ENCODE data around the gene CHRNA7.

Gene CHRNA7

DNA sequence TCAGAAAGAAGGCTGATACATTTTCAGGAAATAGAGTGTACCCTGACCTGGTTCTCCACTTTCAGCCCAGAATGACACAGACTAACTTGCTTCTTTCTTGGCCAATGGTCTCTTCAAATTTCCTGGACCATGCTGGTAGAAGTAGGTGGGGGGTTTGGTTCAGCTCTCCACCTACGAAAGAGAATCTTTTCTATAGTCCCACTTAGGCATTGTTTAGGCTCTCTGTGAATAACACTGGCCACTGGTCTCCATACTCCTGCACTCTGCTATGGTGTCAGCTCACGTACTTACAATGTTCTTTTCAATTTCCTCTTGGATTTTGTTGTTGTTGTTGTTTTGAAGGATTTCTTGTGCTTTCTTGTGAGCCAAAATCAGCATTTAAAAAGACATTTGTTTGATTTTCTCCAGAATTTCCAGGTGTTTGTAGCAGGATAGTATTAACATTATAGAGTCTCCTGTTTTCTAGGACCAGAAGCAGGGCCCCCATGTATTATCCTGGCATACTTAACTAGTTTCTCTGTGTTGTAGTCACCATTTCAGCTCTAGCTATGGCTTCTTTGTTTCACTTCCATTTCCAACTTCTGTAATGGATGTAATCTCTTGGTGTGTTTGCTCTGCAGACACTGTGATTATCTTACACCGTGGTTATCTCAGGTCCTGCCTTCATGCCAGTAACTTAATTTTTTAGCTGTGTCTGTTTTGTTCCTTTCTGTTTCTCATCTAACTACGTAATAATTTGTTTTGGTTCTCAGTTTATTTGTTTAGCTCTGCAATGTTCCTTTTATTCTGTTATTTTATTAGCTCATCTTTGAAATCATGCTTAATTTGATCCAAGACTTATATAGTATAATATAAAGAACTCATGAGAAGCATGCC lies 61.4 kb downstream of the CHRNA7 start:
- DNase-seq, result no peak

GRCh38 chr15:32096213-32096612 lies 65.9 kb downstream of the CHRNA7 start:
- DNase-seq, result no peak

GRCh38 chr15:32096916-32097617 lies 66.8 kb downstream of the CHRNA7 start:
- no peak for DNase-seq

- DNase-seq, result no peak
Observed at GRCh38 chr15:32098033-32098432, 67.7 kb downstream of the CHRNA7 start.

DNA sequence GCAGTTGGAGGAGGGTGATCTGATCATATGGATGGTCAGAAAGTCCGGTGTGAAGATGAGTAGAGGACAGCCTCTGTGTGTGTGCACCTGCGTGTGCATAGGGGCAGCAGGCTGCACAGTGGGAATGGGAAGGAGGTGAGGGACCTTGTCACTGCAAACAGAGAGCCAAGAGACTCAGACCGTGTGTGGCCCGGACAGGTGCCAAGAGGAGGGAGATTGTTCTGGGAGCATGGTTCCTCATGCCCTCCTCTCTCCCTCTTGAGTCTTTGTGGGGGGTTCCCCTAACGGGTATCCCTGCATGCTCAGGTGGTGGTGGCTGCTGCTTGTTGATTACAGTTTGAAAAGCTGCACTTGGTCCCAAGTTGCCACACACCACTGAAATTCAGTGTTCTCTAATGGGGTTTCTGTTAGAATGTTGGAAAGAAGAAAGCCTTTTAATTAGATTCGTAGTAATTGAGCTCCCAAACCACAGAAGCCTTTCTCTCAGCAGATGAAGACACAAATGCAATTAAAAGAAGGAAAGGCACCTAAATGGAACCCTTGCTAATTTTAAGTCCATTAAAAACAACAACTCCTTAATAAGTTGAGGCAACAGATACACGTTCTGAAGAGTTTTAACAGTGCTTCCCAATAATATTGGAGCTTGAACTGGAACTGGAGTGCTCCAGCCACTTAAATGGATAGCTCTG lies 68.9 kb downstream of the CHRNA7 start:
- DNase-seq, result no peak

- DNase-seq, result no peak
Observed at GRCh38 chr15:32099956-32100684, 69.8 kb downstream of the CHRNA7 start.

- DNase-seq, result no peak
Observed at GRCh38 chr15:32104061-32104995, 74.0 kb downstream of the CHRNA7 start.

GRCh38 chr15:32105258-32106241 lies 75.2 kb downstream of the CHRNA7 start:
- DNase-seq, result no peak

DNA sequence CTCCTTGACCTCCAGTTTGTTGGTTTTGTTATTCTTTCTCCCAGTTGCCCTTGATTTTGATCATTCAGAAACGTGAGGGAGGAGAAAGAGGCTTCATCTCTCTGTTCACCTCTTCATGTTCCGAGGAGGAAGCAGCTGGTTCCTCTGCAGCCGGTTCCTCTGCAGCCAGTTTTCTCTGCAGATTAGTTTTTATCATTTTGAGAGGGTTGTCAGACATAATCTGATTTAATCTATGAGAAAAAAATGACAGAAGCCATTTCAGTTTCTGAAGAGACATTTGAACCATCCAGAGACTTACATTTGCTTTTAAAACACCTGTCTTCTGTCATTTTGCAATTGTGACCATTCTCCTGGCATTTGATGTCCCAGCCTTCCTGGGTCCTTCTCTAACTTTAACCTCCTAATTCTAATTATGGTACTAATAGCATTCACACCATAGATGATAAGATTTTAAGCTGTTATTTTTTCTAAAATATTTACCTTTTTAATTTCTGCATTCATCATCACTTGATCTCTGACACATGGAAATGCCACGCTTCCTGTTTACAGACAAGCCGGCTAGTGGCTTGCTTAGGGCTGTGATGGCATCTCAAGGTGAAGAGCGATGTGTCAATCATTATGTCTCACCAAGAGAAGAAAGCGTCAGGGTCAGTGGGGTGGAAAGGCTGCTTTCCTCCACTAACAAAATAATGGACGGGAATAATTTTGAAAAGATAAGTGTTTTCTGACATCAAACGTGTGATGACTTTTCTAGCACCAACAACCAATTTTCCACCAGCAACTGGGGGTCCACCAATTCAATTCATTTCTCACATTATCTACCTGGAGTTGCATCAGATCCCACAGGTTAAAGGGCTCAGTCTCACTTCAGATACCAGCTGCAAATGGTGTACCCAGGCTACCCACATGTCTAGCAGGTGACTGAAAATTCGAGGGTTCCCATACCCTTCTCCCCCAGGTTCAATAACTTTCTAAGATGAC lies 76.4 kb downstream of the CHRNA7 start:
- DNase-seq, result no peak

DNA sequence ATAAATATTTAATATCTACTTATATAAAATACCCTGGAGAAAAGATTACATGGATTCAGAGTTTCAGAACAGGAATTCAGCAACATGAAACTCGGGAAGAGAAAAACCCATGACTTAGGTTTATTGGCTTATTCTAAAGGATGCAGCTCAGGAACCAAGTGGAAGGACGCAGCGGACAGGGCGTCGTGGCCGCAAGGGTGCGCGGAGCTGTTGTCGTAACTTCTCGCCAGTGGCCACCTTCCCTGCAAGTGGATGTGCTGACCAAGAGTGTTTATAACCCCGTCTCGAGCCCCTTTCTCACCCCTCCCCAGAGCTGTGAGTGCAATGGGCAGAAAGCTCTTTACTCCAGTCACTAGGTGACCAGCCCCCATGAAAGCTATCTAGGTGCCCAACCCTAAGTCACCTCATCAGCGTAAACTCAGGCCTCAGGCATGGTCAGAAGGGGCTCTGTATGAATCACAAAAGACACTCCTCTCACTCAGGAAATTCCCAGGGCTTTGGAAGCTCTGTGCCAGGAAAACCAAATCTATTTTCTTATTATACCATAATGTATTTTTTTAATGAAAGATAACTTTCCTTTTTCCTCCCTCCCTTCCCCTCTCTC lies 77.3 kb downstream of the CHRNA7 start:
- DNase-seq, result no peak

GRCh38 chr15:32108661-32109060 lies 78.3 kb downstream of the CHRNA7 start:
- DNase-seq, result no peak

DNA sequence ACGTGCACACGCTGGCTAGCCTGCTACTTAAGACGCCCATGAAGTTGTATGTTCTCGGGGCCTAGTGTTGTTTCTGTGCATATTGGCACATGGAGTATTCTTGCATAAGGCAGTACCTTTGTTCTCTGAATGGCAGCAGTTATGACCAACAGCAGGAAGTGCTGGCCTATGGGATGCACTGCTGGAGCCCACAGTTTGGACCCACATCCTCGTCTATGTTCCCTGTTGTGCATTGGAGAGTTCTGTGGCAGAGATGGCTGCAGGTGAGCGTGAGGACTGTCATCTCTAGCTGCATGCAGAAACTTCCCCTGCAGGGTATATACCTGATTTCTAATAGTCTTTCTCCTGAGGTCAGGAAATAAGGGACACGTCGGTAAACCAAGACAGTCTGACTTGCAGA lies 81.8 kb downstream of the CHRNA7 start:
- no peak for DNase-seq

GRCh38 chr15:32113224-32113623 lies 82.9 kb downstream of the CHRNA7 start:
- DNase-seq, result no peak

DNA sequence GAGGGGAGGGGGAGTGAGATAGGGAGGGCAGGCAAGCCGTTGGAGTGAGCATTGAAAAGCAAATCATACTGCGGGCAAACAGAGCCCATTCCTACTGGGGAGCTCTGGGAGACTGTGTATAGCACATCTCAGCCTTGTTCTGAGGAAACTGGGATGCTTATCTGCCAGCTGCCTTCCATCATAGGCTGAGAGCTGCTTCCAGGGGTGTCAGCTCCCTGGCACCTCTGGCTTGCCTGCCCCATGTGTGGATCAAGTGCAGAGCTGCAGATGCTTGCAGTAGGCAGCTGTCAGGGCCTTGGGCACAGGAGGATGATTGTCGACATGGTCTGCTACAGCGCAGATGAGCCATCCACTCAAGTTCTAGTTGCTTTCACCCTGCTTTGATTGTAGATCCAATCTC lies 86.8 kb downstream of the CHRNA7 start:
- DNase-seq, result no peak

GRCh38 chr15:32119286-32119685 lies 89.0 kb downstream of the CHRNA7 start:
- DNase-seq, result no peak

DNA sequence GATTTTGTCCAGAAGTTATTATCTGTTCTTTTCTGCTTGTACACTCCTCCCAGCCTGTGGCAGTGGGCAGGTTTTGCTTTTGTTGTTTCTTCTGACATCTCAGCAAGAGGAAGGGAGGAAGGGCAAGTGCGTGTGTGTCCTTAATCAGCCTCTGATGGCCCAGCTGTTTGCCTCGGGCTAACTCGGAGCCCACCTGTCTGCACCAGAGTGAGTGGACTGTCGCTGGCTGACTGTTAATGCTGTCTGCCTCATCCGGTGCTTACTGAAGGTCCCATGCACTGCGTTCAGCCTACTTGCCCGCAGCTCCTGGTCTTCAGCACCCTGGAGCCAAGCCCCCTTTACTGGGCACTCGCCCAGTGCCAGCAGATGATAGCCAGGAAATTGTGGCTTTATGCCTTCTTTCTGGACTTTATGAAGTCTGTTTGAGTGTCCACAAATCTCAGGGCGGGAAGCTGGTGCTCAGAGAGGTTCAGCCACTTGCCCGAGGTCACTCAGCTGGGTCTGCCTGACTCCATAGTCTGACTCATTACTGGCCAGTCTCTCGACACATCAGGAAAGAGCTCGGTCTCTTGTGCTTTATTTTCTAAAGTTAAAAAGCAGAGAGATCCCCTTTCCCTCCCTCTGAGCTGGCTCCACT lies 89.5 kb downstream of the CHRNA7 start:
- no peak for DNase-seq

- DNase-seq, result no peak
Observed at GRCh38 chr15:32120577-32121383, 90.5 kb downstream of the CHRNA7 start.

- DNase-seq, result no peak
Observed at GRCh38 chr15:32121384-32121695, 91.0 kb downstream of the CHRNA7 start.

All from NCI-H2029 treated with DMSO at 0.1 percent for 48 hours (cell line).